Heart right ventricle (tissue), 16 donors: ENCODE data around the gene AKAP6. TPM values are rescaled to one million over a fixed set of nuclear protein-coding genes. Genes with fewer than 3 reads are reported as not detected.

Source experiments
- ATAC-seq, 8 donors: fragments of 200-7000 bp; cut with Tn5 transposase; one replicate each; pipeline ENCODE4 v1.9.1; 2020; ENCODE audit warnings: mild to moderate bottlenecking in 8 of 8, moderate library complexity in 8 of 8, moderate number of reproducible peaks in 1 of 8
- DNase-seq, 2 donors: peaks; one replicate each; pipeline ENCODE4 v3.0.0-alpha.2; 2020
- H3K27ac ChIP-seq, 10 donors: fragments of 200-600 bp; sonication (generic) in 2 of 10; one replicate each; pipeline versions ENCODE4 v1.5.0 to v1.8.0; 2020 to 2022; ENCODE audit warnings: mild to moderate bottlenecking in 3 of 10
- H3K27me3 ChIP-seq, 7 donors: fragments of 200-600 bp; one replicate each; pipeline ENCODE4 v1.8.0; 2021 to 2022; ENCODE audit warnings: mild to moderate bottlenecking in 2 of 7
- H3K36me3 ChIP-seq, 9 donors: fragments of 200-600 bp; sonication (generic) in 1 of 9; one replicate each; pipeline versions ENCODE4 v1.5.0 to v1.8.0; 2020 to 2022; ENCODE audit warnings: mild to moderate bottlenecking in 2 of 9
- H3K4me1 ChIP-seq, 9 donors: fragments of 200-600 bp; sonication (generic) in 1 of 9; one replicate each; pipeline versions ENCODE4 v1.5.0 to v1.8.0; 2020 to 2022; ENCODE audit warnings: mild to moderate bottlenecking in 4 of 9
- H3K4me3 ChIP-seq, 10 donors: fragments of 200-600 bp; sonication (generic) in 2 of 10; one replicate each; pipeline versions ENCODE4 v1.5.0 to v1.8.0; 2020 to 2022; ENCODE audit warnings: mild to moderate bottlenecking in 7 of 10, moderate library complexity in 2 of 10
- H3K9me3 ChIP-seq, 11 donors: fragments of 200-600 bp in 10 of 11; sonication (generic) in 2 of 11; one replicate each; pipeline versions ENCODE4 v1.5.0 to v1.8.0; 2013 to 2022; ENCODE audit warnings: mild to moderate bottlenecking in 2 of 11, control low read depth in 1 of 11, moderate library complexity in 1 of 11
- WGBS, 2 donors: extraction: QIAGEN DNeasy Blood & Tissue Kit; methylation state at CpG; one replicate each; pipeline ENCODE4 v1.1.7; 2013; ENCODE audit warnings: inconsistent platforms in 1 of 2; 5-methylcytosine and 5-hydroxymethylcytosine counted together
- intact Hi-C, 10 donors: fragments of 100-400 bp; cut with DNase I; formaldehyde crosslinking; loops; one replicate each; pipeline versions ENCODE4 v1.11.1 to v1.14.2; 2022
- polyA plus RNA-seq, 2 donors: library from polyadenylated mRNA; stranded (reverse); fragments of 200-250 nt; gene quantifications; one replicate each; pipeline ENCODE4 v1.2.3, GENCODE V29; 2013
- total RNA-seq, 10 donors: library from RNA; stranded (reverse); fragmentation: NEBNext Ultra II Directional in 3 of 10; extraction: Animal tissue kit (Norgen Biotek cat#: 25700) in 3 of 10; gene quantifications; one replicate each; pipeline versions ENCODE4 v1.2.1 to v1.2.4, GENCODE V29; 2021 to 2023
- TF ChIP-seq, protein P1 (sequence below), 9 donors: fragments of 200-600 bp; sonication (generic) in 2 of 9; IDR thresholded peaks; one replicate each; pipeline versions ENCODE4 v1.5.0 to v1.8.0; 2021 to 2022; ENCODE audit warnings: antibody characterized with exemption in 9 of 9, mild to moderate bottlenecking in 5 of 9, moderate library complexity in 1 of 9
- donor health status: Arrhythmogenic right ventricular cardiomyopathy.
- donor health status: ischemic (EF 13 %, LVEDD 7.1; RV severe dilation, severe dysfunction).
- donor health status: healthy with polysubstance abuse.
- donor health status: DM: no; HTN: yes; CAD: no.
- donor health status: DM: no; HTN: no; CAD: no.
- donor health status: ischemic (EF 25% LVEDD 6.9; RV normal size, moderate dysfunction).
- donor health status: ischemic (EF 25% LVEDD 5.7; RV mildly dilated, moderate dysfunction).
- donor health status: healthy.
- donor health status: DM: yes; HTN: yes; CAD: no.
- donor health status: Ischemic cardiomyopathy.
- donor health status: ischemic (EF 35%, LVEDD 5.7; RV mildly dilated, moderate dysfunction).
- donor health status: nonischemic (EF 11% LVEDD 7.7; RV severe dilation, severe dysfunction).
- donor health status: DM: yes; HTN: yes; CAD: no.
- donor health status: PGD.
- donor health status: ischemic (EF 29% LVEDD 5.4; RV normal size, mild dysfunction).
- donor health status: nonischemic (EF 23%, LVEDD 6.1; RV moderate dilation, normal function).

AKAP6 gene
- total and polyA plus RNA-seq, 12 donors: 13.5 to 332 (median 229) TPM

DNA sequence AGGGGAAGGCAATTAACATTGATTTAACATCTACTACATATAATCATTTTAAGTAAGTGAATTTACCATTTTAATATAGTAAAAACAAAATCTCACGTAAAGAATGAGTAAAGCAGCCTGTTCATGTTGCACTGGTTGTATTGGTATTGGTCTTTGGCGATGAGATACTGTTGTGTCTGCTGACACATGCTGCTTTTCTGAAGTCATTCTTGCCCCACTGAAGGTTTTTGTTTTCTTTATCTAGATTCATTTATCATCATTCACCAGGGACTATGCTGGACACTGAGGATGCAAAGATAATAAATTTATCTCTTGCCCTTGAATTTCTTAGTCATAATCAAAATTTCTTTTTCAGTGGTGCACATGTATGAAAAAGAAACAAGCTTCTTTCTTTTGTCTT lies 363.3 kb downstream of the AKAP6 start:
- Histone ChIP-seq H3K27me3 (no peaks in the 10 kb centered on the region), H3K9me3 (no peaks in the 10 kb centered on the region), H3K4me3 (no peak overlapping the region), H3K36me3 (peaks cover 0 to 15% (median 0%) of the 10 kb centered on the region in 9 donors), H3K4me1 (peaks cover 0 to 14% (median 5%) of the 10 kb centered on the region in 9 donors), H3K27ac (no peak overlapping the region)
- WGBS, 2 donors: 72 to 80% methylated on average over 2 of the region's 2 CpGs
- ATAC-seq (no peak), DNase-seq (no peak)
- TF ChIP-seq, protein P1, sequence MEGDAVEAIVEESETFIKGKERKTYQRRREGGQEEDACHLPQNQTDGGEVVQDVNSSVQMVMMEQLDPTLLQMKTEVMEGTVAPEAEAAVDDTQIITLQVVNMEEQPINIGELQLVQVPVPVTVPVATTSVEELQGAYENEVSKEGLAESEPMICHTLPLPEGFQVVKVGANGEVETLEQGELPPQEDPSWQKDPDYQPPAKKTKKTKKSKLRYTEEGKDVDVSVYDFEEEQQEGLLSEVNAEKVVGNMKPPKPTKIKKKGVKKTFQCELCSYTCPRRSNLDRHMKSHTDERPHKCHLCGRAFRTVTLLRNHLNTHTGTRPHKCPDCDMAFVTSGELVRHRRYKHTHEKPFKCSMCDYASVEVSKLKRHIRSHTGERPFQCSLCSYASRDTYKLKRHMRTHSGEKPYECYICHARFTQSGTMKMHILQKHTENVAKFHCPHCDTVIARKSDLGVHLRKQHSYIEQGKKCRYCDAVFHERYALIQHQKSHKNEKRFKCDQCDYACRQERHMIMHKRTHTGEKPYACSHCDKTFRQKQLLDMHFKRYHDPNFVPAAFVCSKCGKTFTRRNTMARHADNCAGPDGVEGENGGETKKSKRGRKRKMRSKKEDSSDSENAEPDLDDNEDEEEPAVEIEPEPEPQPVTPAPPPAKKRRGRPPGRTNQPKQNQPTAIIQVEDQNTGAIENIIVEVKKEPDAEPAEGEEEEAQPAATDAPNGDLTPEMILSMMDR (IDR thresholded peaks at IDR 0.05): no peak
- intact Hi-C loops: no loop called here

DNA sequence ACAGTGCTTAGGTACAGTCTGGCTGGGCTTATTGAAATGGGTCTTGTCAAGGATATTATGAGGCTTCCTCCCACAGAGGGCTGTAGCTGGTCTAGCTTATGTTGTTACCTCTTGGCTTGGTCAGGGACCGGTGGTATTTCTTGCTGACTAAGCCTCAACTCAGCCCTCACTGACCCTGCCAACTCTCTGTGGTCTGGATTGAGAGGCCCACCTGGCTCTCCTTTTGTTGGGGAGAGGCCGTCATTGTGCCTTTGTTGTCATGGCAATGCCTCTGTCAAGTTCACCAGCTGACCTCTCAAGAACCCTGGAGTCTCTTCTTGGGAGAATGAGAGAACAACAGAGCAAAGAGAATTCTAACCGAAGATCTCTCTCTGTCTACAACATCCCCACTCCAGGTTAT lies 364.0 kb downstream of the AKAP6 start:
- Histone ChIP-seq H3K36me3 (peaks cover 0 to 19% (median 0%) of the 10 kb centered on the region in 9 donors), H3K27me3 (no peaks in the 10 kb centered on the region), H3K4me3 (no peak overlapping the region), H3K27ac (no peak overlapping the region), H3K9me3 (no peaks in the 10 kb centered on the region), H3K4me1 (peaks cover 0 to 14% (median 5%) of the 10 kb centered on the region in 9 donors)
- intact Hi-C loops: no loop called here
- WGBS, 2 donors: 71 to 73% methylated on average over 3 of the region's 3 CpGs
- TF ChIP-seq, protein P1 (IDR thresholded peaks at IDR 0.05): no peak
- peak in 3 of 8 donors; percentile 16 to 55 (median 41) for ATAC-seq
- DNase-seq: no peak

DNA sequence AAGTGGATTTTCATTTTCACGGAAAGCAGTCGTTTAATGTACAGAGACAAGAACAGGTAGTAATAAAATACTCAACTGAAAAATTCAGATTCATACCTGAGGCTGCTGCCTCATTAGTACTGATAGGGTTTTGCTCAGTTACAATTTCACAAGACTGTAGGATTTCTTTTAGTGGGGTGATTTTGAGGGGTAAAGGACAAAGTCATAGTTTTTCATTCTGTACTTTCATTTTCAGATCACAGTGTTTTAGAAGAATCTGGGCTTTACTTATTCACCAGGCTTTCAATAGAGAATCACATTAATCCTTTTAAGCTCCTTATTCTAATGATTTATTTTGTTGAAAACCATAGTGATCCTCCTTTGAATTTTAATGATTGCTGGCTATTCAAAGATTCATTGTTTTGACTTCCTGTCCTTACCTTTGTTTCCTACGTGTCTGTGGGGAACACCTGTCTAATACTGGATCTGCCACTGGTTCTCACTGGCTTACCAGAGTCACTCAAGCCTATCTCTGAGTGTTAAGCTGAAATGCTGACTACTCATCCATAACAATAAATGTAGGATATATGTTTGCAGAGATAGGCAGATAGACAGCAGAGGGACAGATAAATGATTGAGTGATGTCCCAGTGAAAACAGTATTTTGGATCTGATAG lies 365.8 kb downstream of the AKAP6 start:
- no peak for DNase-seq
- peaks cover 0 to 14% (median 4%) of the 10 kb centered on the region in 9 donors for H3K4me1 ChIP-seq
- H3K27me3 ChIP-seq: no peaks in the 10 kb centered on the region
- H3K36me3 ChIP-seq: peaks cover 0 to 26% (median 0%) of the 10 kb centered on the region in 9 donors
- H3K27ac ChIP-seq: no peak overlapping the region
- intact Hi-C loops: no loop called here
- ATAC-seq: no peak
- WGBS, 2 donors: 48 to 68% methylated on average over 3 of the region's 3 CpGs
- H3K4me3 ChIP-seq: no peak overlapping the region
- TF ChIP-seq, protein P1 (IDR thresholded peaks at IDR 0.05): no peak
- H3K9me3 ChIP-seq: no peaks in the 10 kb centered on the region

DNA sequence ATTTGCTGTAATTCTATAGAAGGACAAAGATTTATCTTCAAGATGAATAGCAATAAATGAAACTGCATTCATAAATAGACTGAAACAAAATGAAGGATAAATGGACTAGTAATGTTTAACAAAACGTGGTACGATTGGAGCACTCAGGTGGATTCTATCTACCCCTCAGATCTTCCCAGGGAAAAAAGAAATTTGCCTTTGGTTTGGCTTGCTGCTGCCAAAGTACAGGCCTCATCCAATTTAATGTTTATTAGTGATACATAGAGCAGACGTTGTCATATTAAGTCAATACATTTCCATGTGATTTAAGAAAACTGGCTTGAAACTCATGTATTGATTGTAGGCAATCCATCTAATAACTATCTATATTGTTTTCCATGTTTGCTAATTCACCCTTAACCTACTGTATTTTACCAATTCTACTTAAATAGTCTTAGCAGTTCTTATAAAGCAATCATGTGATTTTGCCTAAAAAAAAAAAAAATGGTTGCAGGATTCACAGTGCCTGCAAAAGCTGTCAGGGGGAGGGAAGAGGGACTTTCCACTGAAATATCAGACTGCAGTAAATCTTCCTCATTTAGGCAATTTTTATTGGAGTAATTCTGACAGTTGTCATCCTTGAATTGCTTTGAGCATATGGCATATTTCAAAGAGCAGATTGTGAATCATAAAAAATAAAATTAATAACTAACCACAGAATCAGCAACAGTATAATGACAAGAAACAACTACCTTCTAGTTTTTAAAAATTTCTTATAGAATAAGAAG lies 367.4 kb downstream of the AKAP6 start:
- intact Hi-C loops: no loop called here
- H3K4me3 ChIP-seq: no peak overlapping the region
- H3K4me1 ChIP-seq: peaks cover 0 to 18% (median 7%) of the 10 kb centered on the region in 9 donors
- WGBS, 2 donors: 89 to 92% methylated on average over 3 of the region's 3 CpGs
- TF ChIP-seq, protein P1 (IDR thresholded peaks at IDR 0.05): no peak
- DNase-seq (no peak), ATAC-seq (no peak)
- H3K27me3 ChIP-seq: no peaks in the 10 kb centered on the region
- H3K27ac ChIP-seq: peak overlapping the region in 1 of 10 donors; percentile 31
- no peaks in the 10 kb centered on the region for H3K9me3 ChIP-seq
- H3K36me3 ChIP-seq: peaks cover 0 to 26% (median 0%) of the 10 kb centered on the region in 9 donors
